WTC11 (cell line): Measurements from ENCODE around the gene OAF. TPM values are rescaled to one million over a fixed set of nuclear protein-coding genes. Genes with fewer than 3 reads are reported as not detected.

Experiments
- ATF1 ChIP-seq: sonication (generic); formaldehyde crosslinking; IDR thresholded peaks from 2 replicates; pipeline ENCODE4 v1.8.1; 2023; ENCODE audit warnings: mild to moderate bottlenecking, moderate library complexity, missing genetic modification reagents
- ATF2 ChIP-seq: sonication (generic); formaldehyde crosslinking; IDR thresholded peaks from 2 replicates; pipeline ENCODE4 v1.8.1; 2022; ENCODE audit warnings: low read depth, missing genetic modification reagents, borderline replicate concordance
- ETV6 ChIP-seq: sonication (generic); formaldehyde crosslinking; IDR thresholded peaks from 2 replicates; pipeline ENCODE4 v1.8.1; 2022; ENCODE audit warnings: mild to moderate bottlenecking, missing genetic modification reagents
- FOXP1 ChIP-seq: sonication (generic); formaldehyde crosslinking; IDR thresholded peaks from 2 replicates; pipeline ENCODE4 v1.8.0; 2022; ENCODE audit warnings: missing genetic modification reagents, mild to moderate bottlenecking, moderate library complexity, borderline replicate concordance
- JAZF1 ChIP-seq: fragments of 250-450 bp; sonication (Bioruptor Pico); IDR thresholded peaks from 2 replicates; pipeline ENCODE4 v1.9.0; 2021; ENCODE audit warnings: moderate library complexity, mild to moderate bottlenecking, inconsistent platforms
- MXD4 ChIP-seq: fragments of 250-450 bp; sonication (Bioruptor Pico); IDR thresholded peaks from 2 replicates; pipeline ENCODE4 v1.8.0; 2021; ENCODE audit warnings: mild to moderate bottlenecking, moderate library complexity, borderline replicate concordance
- MYBL2 ChIP-seq: sonication (generic); formaldehyde crosslinking; IDR thresholded peaks from 2 replicates; pipeline ENCODE4 v1.8.1; 2023; ENCODE audit warnings: mild to moderate bottlenecking, moderate library complexity, missing genetic modification reagents
- ZSCAN18 ChIP-seq: fragments of 250-450 bp; sonication (Bioruptor Pico); IDR thresholded peaks from 2 replicates; pipeline ENCODE4 v2.1.2; 2022; ENCODE audit warnings: mild to moderate bottlenecking, moderate library complexity
- total RNA-seq: library from RNA; stranded (reverse); gene quantifications from 3 replicates; pipeline ENCODE4 v1.2.3, GENCODE V29; 2021
- TF ChIP-seq, protein P1 (sequence below): fragments of 250-450 bp; sonication (Bioruptor Pico); conservative IDR thresholded peaks from 2 replicates; pipeline ENCODE4 v1.9.0; 2021; ENCODE audit warnings: mild to moderate bottlenecking
- TF ChIP-seq, protein P2 (sequence below): sonication (generic); formaldehyde crosslinking; IDR thresholded peaks from 2 replicates; pipeline ENCODE4 v1.8.0; 2022; ENCODE audit warnings: missing genetic modification reagents
- TF ChIP-seq, protein P3 (sequence below): sonication (generic); formaldehyde crosslinking; IDR thresholded peaks from 2 replicates; pipeline ENCODE4 v1.8.1; 2022; ENCODE audit warnings: mild to moderate bottlenecking, missing genetic modification reagents, moderate library complexity, borderline replicate concordance
- TF ChIP-seq, protein P4 (sequence below): sonication (generic); formaldehyde crosslinking; IDR thresholded peaks from 2 replicates; pipeline ENCODE4 v1.8.1; 2023; ENCODE audit warnings: mild to moderate bottlenecking, missing genetic modification reagents
- TF ChIP-seq, protein P5 (sequence below): sonication (generic); formaldehyde crosslinking; IDR thresholded peaks from 2 replicates; pipeline ENCODE4 v1.8.0; 2023; ENCODE audit warnings: missing genetic modification reagents, mild to moderate bottlenecking, borderline replicate concordance

OAF gene
- total RNA-seq, 1 experiment from 2014 or later = 5.6 TPM

- TF ChIP-seq ATF2 (CRISPR knock-in tag) = no peak
- no peak for TF ChIP-seq ATF1
- TF ChIP-seq JAZF1 (CRISPR knock-in tag) = no peak
- TF ChIP-seq MYBL2 (CRISPR knock-in tag) = no peak
- TF ChIP-seq ZSCAN18 = no peak
- TF ChIP-seq, protein P1, sequence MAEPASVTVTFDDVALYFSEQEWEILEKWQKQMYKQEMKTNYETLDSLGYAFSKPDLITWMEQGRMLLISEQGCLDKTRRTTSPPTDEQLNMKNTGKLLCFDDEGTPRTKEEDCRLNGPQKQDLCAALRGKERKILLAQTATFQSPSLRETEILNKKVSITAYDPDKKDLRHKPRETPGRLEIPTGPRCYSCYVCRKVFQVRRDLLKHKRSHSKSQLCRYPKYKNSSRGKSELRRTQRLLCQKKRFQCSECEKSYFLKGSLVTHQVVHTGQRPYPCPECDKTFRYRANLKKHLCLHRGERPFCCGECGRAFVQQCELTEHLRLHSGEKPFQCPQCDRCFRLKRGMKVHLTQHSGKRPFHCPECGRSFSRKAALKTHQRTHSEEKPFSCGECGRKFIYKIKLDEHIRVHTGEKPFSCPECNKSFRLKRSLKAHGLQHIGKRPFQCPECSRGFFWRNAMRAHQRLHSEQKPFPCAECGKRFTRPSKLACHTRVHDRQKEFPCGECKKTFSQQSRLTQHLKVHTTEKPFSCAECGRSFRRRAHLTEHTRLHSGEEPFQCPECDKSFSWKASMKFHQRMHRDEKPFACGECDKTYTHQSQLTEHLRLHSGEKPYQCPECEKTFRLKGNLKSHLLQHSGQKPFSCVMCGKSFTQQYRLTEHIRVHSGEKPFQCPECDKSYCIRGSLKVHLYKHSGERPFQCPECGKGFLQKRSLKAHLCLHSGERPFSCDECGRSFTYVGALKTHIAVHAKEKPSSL (CRISPR knock-in tag) = no peak
- TF ChIP-seq, protein P2, sequence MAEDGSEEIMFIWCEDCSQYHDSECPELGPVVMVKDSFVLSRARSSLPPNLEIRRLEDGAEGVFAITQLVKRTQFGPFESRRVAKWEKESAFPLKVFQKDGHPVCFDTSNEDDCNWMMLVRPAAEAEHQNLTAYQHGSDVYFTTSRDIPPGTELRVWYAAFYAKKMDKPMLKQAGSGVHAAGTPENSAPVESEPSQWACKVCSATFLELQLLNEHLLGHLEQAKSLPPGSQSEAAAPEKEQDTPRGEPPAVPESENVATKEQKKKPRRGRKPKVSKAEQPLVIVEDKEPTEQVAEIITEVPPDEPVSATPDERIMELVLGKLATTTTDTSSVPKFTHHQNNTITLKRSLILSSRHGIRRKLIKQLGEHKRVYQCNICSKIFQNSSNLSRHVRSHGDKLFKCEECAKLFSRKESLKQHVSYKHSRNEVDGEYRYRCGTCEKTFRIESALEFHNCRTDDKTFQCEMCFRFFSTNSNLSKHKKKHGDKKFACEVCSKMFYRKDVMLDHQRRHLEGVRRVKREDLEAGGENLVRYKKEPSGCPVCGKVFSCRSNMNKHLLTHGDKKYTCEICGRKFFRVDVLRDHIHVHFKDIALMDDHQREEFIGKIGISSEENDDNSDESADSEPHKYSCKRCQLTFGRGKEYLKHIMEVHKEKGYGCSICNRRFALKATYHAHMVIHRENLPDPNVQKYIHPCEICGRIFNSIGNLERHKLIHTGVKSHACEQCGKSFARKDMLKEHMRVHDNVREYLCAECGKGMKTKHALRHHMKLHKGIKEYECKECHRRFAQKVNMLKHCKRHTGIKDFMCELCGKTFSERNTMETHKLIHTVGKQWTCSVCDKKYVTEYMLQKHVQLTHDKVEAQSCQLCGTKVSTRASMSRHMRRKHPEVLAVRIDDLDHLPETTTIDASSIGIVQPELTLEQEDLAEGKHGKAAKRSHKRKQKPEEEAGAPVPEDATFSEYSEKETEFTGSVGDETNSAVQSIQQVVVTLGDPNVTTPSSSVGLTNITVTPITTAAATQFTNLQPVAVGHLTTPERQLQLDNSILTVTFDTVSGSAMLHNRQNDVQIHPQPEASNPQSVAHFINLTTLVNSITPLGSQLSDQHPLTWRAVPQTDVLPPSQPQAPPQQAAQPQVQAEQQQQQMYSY (CRISPR knock-in tag) = no peak
- TF ChIP-seq ETV6 (CRISPR knock-in tag) = no peak
- TF ChIP-seq, protein P3, sequence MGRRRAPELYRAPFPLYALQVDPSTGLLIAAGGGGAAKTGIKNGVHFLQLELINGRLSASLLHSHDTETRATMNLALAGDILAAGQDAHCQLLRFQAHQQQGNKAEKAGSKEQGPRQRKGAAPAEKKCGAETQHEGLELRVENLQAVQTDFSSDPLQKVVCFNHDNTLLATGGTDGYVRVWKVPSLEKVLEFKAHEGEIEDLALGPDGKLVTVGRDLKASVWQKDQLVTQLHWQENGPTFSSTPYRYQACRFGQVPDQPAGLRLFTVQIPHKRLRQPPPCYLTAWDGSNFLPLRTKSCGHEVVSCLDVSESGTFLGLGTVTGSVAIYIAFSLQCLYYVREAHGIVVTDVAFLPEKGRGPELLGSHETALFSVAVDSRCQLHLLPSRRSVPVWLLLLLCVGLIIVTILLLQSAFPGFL (CRISPR knock-in tag) = no peak
- TF ChIP-seq, protein P4, sequence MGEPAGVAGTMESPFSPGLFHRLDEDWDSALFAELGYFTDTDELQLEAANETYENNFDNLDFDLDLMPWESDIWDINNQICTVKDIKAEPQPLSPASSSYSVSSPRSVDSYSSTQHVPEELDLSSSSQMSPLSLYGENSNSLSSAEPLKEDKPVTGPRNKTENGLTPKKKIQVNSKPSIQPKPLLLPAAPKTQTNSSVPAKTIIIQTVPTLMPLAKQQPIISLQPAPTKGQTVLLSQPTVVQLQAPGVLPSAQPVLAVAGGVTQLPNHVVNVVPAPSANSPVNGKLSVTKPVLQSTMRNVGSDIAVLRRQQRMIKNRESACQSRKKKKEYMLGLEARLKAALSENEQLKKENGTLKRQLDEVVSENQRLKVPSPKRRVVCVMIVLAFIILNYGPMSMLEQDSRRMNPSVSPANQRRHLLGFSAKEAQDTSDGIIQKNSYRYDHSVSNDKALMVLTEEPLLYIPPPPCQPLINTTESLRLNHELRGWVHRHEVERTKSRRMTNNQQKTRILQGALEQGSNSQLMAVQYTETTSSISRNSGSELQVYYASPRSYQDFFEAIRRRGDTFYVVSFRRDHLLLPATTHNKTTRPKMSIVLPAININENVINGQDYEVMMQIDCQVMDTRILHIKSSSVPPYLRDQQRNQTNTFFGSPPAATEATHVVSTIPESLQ (CRISPR knock-in tag) = no peak
- TF ChIP-seq, protein P5, sequence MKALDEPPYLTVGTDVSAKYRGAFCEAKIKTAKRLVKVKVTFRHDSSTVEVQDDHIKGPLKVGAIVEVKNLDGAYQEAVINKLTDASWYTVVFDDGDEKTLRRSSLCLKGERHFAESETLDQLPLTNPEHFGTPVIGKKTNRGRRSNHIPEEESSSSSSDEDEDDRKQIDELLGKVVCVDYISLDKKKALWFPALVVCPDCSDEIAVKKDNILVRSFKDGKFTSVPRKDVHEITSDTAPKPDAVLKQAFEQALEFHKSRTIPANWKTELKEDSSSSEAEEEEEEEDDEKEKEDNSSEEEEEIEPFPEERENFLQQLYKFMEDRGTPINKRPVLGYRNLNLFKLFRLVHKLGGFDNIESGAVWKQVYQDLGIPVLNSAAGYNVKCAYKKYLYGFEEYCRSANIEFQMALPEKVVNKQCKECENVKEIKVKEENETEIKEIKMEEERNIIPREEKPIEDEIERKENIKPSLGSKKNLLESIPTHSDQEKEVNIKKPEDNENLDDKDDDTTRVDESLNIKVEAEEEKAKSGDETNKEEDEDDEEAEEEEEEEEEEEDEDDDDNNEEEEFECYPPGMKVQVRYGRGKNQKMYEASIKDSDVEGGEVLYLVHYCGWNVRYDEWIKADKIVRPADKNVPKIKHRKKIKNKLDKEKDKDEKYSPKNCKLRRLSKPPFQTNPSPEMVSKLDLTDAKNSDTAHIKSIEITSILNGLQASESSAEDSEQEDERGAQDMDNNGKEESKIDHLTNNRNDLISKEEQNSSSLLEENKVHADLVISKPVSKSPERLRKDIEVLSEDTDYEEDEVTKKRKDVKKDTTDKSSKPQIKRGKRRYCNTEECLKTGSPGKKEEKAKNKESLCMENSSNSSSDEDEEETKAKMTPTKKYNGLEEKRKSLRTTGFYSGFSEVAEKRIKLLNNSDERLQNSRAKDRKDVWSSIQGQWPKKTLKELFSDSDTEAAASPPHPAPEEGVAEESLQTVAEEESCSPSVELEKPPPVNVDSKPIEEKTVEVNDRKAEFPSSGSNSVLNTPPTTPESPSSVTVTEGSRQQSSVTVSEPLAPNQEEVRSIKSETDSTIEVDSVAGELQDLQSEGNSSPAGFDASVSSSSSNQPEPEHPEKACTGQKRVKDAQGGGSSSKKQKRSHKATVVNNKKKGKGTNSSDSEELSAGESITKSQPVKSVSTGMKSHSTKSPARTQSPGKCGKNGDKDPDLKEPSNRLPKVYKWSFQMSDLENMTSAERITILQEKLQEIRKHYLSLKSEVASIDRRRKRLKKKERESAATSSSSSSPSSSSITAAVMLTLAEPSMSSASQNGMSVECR = no peak
- TF ChIP-seq MXD4 = no peak
- no peak for TF ChIP-seq FOXP1 (CRISPR knock-in tag)
Observed at GRCh38 chr11:120219232-120219937, 8.6 kb downstream of the OAF start (continued).
